Left ventricle myocardium superior (tissue), 1 donor: ENCODE results near the gene USP46. TPM values are rescaled to one million over a fixed set of nuclear protein-coding genes. Genes with fewer than 3 reads are reported as not detected.

Experiments
- ATAC-seq: fragments of 200-7000 bp; cut with Tn5 transposase; one replicate; pipeline ENCODE4 v1.9.1; 2020; ENCODE audit warnings: mild to moderate bottlenecking, moderate library complexity
- DNase-seq: peaks from one replicate; pipeline ENCODE4 v3.0.0-alpha.2; 2020
- intact Hi-C: fragments of 100-400 bp; cut with micrococcal nuclease; formaldehyde crosslinking; loops from one replicate; pipeline ENCODE4 v1.11.0; 2022
- total RNA-seq: library from RNA; stranded (reverse); fragmentation: NEBNext Ultra II Directional; extraction: Animal tissue kit (Norgen Biotek cat#: 25700); gene quantifications from one replicate; pipeline ENCODE4 v1.2.1, GENCODE V29; 2021
- donor health status: DM: no; HTN: yes; CAD: no; lungs with severe emphysema.

Gene USP46
- total RNA-seq, 1 donor from 2014 or later: 61.1 TPM

DNA sequence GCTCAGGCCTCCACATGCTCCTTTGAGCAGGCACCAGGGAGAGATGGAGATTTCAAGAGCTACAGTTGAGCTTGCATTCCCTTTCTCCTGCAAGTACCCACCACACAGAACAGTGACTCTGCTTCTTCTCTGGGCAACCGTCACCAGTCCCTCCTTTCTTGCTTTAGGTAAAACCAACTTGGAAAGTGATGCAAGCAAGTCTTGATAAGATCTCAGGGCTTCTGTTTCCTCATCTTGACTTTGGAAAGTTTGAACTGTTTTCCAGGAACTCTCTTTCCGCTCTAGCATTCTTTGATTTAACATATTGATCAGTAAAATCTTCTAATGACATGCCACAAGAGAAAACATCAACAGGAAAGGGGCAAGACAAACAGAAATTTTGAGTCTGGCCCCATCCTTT lies 73.7 kb downstream of the USP46 start:
- intact Hi-C loops: loop anchor here (5.0 kb wide), 1 partner anchor 33 kb away; no protein-coding TSS in a partner anchor
- ATAC-seq: peak; percentile 16

DNA sequence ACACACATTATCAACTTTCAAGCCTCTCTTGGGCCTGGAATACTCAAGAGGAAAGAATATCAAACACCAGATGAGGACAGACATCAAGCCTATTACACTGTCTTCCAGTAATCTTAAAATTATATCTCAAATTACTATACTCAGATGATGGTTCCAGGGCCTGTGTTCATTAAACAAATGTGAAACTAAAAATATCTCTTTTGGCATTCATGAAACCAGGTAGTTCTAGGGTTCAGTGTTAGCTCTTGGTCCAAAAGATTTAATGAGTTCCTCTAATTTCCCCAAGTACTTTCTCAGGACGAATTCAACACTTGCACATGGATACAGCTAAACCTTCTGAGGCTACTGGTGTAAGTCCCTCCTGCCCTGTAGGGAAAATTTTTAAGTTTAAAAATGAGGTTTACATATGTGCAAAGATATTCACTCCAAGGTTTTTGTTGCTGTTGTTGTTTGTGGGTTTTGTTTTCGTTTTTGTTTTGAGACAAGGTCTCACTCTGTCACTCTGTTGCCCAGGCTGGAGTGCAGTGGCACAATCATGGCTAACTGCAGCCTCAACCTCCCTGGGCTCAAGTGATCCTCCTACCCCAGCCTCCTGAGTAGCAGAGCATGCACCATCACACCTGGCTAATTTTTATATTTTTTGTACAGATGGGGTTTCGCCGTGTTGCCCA lies 79.4 kb downstream of the USP46 start:
- intact Hi-C loops: no loop called here
- no peak for DNase-seq
- ATAC-seq: no peak

More for the DNA sequence above, 73.7 kb downstream of the USP46 start:
- no peak for DNase-seq

DNA sequence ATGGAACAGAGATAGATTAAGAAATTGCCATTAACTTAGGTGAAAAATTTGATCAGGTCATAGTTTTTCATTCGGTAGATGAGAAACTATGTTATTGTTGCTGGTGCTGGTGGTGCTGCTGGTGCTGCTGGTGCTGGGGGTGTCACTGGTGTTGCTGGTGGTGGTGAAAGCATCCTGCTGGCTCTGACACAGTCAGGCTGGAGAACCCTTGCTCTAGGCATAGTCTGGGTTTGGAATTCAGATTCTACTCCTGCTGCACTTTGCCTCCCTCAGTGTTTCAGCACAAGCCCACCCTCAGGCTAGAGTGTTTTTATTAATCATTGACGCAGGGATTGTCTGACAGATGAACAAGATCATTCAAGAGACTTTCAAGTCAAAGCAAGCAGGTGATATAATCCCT lies 80.2 kb downstream of the USP46 start:
- intact Hi-C loops: no loop called here
- DNase-seq: no peak
- ATAC-seq: no peak

DNA sequence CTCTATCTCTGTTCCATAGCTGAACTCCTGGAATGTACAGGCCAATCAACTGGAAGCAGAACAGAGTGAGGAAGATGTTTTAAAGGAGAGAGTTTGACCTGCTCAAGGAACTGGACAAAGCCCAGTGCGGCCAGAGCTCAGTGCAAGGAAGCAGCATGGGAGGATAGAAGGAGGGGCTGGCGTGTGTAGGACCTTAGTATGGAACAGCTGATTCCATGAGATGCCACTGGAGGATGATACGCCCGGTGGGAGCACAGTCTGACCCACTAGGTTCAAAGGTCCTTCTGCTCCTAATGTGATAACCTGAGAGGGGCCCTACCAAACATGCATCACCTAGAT lies 81.5 kb downstream of the USP46 start:
- no peak for DNase-seq
- no peak for ATAC-seq
- intact Hi-C loops: no loop called here

DNA sequence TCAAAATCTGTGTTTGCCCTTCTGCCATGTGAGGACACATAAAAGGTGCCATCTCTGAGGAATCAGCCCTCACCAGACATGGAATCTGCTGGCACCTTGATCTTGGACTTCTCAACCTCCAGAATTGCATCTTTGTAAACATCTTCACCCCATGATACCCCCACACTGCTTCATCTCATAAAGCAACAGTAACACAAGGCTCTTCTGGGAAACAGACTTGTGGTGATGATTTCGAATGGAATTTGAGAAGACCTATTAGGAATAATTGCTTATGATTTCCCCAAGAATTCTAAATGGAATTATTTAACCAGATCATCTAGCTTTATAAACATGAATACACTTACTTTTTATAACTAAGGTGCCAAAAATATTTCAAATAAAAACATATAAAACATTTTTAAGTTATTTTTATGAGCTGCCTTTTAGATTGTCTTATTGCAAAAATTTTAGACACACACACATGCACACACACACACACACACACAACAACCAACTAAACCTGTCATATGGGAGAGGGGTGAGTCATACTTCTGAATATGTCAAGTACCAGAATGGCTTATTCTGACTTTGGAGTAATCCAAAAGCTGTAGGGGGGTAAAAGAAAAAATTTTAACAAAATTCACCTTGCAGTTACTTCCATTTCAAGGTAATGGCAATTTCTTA lies 82.0 kb downstream of the USP46 start:
- no peak for DNase-seq
- peak; percentile 44 for ATAC-seq
- intact Hi-C loops: no loop called here

DNA sequence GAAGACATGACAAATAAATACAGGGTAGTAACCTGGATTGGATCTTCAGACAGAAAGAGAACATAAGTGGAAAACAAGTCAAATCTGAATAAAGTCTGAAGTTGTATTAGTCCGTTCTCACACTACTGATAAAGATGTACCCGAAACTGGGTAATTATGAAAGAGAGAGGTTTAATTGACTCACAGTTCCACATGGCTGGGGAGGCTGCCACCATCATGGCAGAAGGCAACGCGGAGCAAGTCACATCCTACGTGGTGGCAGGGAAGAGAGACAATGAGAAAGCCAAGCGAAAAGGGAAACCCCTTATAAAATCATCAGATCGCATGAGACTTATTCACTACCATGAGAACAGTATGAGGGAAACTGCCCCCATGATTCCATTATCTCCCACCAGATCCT lies 82.8 kb downstream of the USP46 start:
- ATAC-seq: no peak

DNA sequence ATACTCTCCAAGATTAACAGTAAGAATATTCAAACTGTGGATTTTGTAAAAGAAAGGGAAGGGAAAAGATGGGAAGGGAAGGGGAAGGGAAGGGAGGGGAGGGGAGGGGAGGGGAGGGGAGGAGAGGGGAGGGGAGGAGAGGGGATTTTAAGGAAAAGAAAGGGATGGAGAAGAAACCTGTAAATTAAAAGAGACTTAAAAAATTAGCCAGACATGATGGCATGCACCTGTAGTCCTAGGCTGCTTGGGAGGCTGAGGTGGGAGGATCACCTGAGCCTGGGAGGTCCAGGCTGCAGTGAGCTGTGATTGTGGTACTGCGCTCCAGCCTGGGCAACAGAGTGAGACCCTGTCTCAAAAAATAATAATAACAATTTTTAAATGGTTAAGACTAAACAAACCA lies 83.7 kb downstream of the USP46 start:
- no peak for ATAC-seq
- intact Hi-C loops: no loop called here
- no peak for DNase-seq

More for the DNA sequence above, 82.8 kb downstream of the USP46 start:
- intact Hi-C loops: no loop called here
- no peak for DNase-seq

DNA sequence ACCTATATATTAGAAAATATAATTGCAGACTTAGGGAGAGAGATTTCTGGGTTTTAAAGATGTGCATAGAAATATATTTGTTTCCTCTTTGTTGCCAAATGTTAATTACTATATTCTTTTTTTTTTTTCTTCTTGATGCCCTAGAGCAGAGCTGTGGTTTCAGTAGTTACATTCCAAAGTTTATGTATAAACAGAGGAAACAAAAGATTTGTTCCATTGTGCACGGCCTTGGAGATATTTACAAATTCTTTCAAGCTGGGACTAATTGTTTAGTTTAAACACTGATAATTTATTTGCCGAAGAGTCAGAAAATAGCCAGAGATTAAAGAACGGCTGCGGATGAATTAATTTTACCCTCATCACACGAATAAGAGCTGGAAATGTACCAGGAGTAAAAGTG lies 85.1 kb downstream of the USP46 start:
- ATAC-seq: no peak
- intact Hi-C loops: no loop called here
- no peak for DNase-seq

DNA sequence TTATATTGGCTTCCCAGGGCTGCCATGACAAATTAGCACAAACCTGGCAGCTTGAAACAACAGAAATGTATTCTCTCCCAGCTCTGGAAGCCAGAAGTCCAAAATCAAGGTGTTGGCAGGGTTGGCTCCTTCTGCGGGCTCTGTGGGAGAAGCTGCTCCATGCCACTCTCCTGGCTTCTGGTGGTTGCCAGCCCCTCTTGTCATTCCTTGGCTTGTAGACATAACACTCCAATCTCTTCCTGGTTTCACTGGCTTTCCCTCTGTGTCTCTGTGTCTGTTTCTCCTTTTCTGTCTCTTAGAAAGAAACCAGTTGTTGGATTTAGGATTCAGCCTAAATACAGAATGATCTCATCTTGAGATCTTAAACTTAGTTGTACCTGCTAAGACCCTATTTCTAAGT lies 85.5 kb downstream of the USP46 start:
- DNase-seq (no peak), ATAC-seq (peak; percentile 69)
- intact Hi-C loops: no loop called here

DNA sequence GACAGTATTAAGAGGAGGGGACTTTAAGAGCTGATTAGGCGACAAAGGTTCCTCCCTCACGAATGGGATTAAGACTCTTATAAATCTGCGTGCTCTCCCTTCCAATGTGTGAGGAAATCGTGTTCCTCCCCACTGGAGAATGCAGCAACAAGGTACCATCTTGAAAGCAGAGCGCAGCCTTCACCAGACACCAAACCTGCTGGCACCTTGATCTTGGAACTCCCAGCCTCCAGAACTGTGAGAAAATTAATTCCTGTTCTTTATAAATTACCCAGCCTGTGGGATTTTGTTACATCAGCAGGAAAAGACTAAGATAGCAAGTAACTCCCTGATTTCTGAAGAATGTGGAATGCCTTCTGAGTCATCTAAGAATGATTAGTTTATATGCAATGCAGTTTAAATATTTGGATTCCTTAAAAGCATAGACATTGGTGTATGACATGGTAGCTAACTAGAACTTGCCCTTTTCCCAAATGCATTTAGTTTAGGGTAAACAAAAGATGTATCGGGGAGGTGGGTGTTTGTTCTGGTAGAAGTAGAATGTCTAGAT lies 86.1 kb downstream of the USP46 start:
- DNase-seq (no peak), ATAC-seq (no peak)
- intact Hi-C loops: no loop called here

DNA sequence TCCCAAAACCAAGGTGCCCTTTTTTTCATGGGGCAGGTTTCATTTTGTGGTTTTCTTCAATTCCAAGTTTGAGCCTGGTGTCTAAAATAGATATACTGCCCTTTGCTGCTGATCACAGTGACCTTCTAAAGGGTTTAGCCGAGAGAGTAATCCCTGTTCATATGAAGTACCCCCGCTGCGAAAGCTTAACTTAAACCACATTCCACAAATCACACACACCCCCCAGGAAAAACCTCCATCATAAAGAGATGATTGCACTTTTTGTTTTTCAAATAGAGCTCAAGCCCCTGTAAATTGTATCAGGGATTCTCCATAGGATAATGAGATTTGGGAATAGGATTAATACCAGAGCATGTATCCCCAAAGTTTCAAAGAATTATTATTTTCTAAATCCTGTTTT lies 90.8 kb downstream of the USP46 start:
- DNase-seq (no peak), ATAC-seq (no peak)
- intact Hi-C loops: no loop called here

DNA sequence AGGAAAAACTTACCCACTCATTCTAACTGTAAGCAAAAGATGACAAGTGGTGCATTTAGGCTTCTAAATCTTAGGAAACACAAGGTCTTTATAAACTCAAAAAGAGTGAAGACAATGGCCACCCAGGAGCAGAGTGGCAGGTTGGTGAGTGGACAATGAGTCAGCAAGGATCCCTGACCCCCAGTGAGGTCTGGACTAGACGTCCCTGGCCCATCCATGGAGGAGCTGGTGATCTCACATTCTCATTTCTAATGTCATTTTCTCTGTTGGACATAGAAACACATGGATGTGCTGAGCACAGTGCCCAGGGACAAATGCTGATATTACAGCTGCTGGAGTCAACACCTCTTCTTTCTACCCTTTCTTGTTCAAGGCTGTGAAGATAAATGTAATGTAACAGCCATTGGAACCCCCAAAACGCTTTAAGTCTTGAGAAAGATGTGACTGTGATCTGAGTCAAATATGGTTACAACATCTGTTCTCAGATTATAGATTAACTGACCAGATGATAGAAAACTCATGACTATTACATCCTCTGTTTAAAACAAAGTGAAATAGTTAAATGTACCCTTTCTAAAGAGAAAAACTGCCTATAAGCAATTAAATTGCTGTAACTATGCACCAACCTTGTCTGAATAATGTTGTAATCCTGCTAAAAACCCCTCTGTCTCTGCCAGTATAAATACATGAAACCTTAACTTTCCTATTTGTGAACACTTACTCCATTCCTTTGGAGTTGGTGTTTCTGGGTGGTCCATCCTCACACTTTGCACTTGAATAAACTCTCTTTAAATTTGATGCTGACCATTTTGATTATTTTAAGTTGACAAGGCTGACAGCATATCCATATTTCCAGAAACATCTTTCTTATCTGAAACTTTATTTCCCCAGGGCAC lies 92.7 kb downstream of the USP46 start:
- no peak for ATAC-seq
- DNase-seq: no peak
- intact Hi-C loops: no loop called here

DNA sequence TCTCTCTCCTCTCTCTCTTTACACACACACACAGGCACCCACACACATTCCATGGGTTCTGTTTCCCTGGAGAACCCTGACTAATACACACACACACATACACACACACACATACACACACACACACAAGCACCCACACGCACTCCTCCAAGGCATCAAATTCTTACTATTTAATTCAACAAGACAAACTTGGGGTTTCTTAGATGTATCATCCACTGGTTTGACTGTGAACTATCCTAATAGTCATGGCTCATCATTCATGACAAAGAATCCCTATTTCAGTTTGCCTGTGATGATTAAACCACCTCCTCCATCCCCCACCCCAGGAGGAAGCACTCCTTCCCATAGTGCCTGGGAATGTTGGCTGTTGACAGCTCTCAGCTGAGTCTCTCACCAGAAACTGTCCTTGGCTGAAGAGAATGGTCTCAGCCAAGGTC lies 98.2 kb downstream of the USP46 start:
- intact Hi-C loops: no loop called here
- ATAC-seq: peak; percentile 56
- no peak for DNase-seq

DNA sequence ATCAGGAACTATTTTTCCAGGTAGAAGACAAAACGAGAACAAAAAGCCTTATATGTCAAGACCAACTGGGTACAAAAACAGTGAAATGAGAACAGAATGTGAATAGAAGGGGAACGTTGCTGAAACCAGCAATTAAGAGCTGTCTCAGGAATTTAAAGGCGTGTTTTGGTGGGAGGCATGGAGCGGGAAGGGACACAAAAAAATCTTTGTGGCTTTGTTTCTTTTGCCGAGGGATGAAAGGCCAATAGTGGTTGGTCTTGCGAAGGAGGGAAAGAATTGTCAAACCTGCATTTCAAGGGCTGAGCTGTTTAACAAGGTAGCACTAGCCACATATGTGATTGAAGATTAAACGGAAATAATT lies 103.8 kb downstream of the USP46 start:
- DNase-seq (no peak), ATAC-seq (no peak)
- intact Hi-C loops: no loop called here

DNA sequence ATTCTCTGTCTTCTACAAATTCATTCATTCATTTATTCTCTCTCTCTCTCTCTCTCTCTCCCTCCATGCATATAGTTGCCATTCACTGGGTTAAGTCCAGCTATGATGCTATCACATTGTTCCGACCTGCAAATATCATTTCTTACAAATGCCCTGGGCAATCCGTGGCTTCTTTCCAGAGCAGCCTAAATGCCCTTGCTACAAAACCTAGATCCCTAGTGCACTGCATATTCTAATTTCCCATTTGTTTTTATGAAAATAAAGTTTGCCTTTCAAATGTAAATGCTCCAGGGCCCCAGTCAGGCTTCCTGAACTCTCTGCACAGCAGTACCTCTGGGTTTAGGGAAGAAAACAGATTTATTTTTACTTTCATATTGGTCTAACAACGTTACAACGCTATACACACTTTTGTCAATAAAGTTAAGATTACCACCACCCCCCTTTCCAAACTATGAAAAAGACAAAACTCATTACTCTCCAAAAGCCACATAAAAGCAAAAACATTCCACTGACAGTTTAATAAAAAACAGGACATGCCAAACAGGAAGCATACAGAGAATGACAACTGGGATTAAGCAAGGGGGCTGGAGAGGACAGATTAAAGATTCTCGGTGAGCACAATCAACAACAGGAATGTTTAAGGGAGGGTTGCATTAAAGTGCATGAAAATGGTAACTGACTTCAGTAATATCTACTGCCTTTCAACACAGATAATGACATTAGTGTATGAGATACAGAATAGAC lies 104.3 kb downstream of the USP46 start:
- intact Hi-C loops: loop anchor here (5.0 kb wide), 1 partner anchor 33 kb away; no protein-coding TSS in a partner anchor
- ATAC-seq: no peak
- DNase-seq: no peak

DNA sequence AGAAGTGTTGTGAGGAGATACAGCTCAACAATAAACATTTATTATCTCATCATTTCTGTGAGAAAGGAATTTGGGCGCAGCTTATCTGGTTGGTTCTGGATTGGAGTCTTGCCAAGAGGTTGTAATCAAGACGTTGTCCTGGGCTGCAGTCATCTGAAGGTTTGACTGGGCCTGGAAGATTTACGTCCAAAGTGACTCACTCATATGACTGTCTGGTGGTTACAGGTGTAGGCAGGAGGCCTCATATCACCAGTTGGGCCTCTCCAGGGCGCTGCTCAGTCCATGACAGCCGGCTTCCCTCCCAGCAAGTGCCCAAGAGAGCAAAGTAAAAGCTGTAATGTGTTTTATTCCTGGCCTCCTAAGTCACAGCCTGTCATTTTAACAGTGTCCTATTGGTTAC lies 106.3 kb downstream of the USP46 start:
- intact Hi-C loops: loop anchor here (5.0 kb wide), 1 partner anchor 35 kb away; no protein-coding TSS in a partner anchor
- DNase-seq (no peak), ATAC-seq (no peak)

DNA sequence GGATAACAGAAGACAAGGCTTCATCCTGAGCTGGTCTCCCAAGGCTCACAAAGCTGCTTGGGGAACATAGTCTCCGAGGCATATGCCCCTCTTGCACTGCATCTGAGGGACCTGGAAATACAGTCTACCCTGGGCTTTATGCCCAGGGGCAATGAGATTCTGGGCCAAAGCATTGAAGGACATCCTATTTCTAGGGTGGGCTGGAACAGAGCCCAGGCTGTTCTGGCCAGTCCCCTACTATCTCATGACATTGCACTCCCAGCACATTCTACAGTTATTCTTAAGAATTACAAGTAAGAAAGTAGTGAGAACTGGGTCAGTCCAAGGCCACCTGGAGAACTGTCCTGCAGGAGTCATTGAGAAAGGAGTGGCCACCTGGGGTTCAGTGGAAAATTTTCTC lies 107.6 kb downstream of the USP46 start:
- intact Hi-C loops: loop anchor here (5.0 kb wide), 1 partner anchor 36 kb away; no protein-coding TSS in a partner anchor
- DNase-seq: peak; percentile 75
- peak; percentile 90 for ATAC-seq

DNA sequence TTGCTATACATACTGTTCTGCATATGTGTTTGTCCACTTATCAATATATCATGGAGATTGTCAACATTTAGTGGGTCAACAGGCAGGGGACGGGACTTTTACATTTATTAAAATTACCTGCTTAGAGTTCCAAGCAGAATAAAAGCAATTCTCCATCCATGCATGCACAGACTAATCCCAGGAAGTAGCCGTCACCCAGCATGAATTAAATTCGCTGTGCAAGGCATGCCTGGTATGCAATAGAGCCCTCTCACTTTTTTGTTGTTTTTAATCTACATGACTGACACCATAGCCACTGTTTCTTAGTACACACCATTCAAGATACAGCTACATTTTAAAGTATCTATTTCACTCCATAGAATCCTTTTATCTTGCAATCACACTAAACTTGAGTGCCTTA lies 108.9 kb downstream of the USP46 start:
- intact Hi-C loops: loop anchor here (5.0 kb wide), 1 partner anchor 37 kb away; no protein-coding TSS in a partner anchor
- ATAC-seq (peak; percentile 23), DNase-seq (no peak)
